CD14-positive monocyte (primary cell): ENCODE measurements around the gene CSNK1D. TPM values are rescaled to one million over a fixed set of nuclear protein-coding genes. Genes with fewer than 3 reads are reported as not detected.
"Not testable (repeated sequence)": the region's sequence is repeated elsewhere in the genome, so short reads cannot be mapped to it uniquely, and the experiment has no call there.

Experiments
- DNase-seq, 3 donors: peaks; one replicate each; pipeline ENCODE4 v3.0.0-alpha.2; 2011 to 2022
- H2AFZ ChIP-seq: 2 replicates; pipeline ENCODE4 v1.6.0; 2012; ENCODE audit warnings: mild to moderate bottlenecking, low read depth, low read length, inconsistent platforms; ENCODE audit not compliant: insufficient read depth, poor library complexity, severe bottlenecking
- H3K27ac ChIP-seq, 2 donors: 1 replicate in 1 of 2; 2 replicates in 1 of 2; pipeline ENCODE4 v1.5.1; 2012 to 2013; ENCODE audit warnings: low read length in 2 of 2, control low read depth in 1 of 2, inconsistent platforms in 1 of 2, low read depth in 1 of 2, mild to moderate bottlenecking in 1 of 2
- H3K27me3 ChIP-seq, 2 donors: one replicate each; pipeline versions ENCODE4 v1.6.0 to v1.6.1; 2011 to 2013; ENCODE audit warnings: low read length in 2 of 2; ENCODE audit not compliant: control insufficient read depth in 2 of 2, insufficient read depth in 2 of 2
- H3K36me3 ChIP-seq, 2 donors: replicated peaks in 1 of 2; 1 replicate in 1 of 2; 2 replicates in 1 of 2; pipeline versions ENCODE4 v1.5.1 to v1.6.1; 2012 to 2013; ENCODE audit warnings: low read length in 2 of 2, control low read depth in 1 of 2, inconsistent platforms in 1 of 2, mild to moderate bottlenecking in 1 of 2; ENCODE audit not compliant: insufficient read depth in 2 of 2, control insufficient read depth in 1 of 2
- H3K4me1 ChIP-seq, 2 donors: 1 replicate in 1 of 2; 2 replicates in 1 of 2; pipeline versions ENCODE4 v1.5.1 to v1.6.1; 2012 to 2013; ENCODE audit warnings: low read length in 2 of 2, control low read depth in 1 of 2, inconsistent platforms in 1 of 2, mild to moderate bottlenecking in 1 of 2, moderate library complexity in 1 of 2; ENCODE audit not compliant: insufficient read depth in 2 of 2, control insufficient read depth in 1 of 2
- H3K4me2 ChIP-seq: replicated peaks from 2 replicates; pipeline ENCODE3; 2012; ENCODE audit warnings: low read length, moderate library complexity, mild to moderate bottlenecking; ENCODE audit not compliant: poor library complexity, severe bottlenecking; ENCODE audit errors: extremely low read depth
- H3K4me3 ChIP-seq, 3 experiments: fragments of 200-600 bp in 1 of 3; sonication (generic) in 1 of 3; replicated peaks in 1 of 3; 1 replicate in 2 of 3; 2 replicates in 1 of 3; pipeline ENCODE4 v1.5.1; 2011 to 2013; ENCODE audit warnings: low read length in 3 of 3, mild to moderate bottlenecking in 3 of 3, control low read depth in 2 of 3, low read depth in 2 of 3, inconsistent platforms in 1 of 3, moderate library complexity in 1 of 3
- H3K79me2 ChIP-seq: 2 replicates; pipeline ENCODE4 v1.6.0; 2012; ENCODE audit warnings: mild to moderate bottlenecking, control low read depth, inconsistent platforms, low read length, moderate library complexity; ENCODE audit not compliant: insufficient read depth
- H3K9ac ChIP-seq: 2 replicates; pipeline ENCODE4 v1.6.0; 2017; ENCODE audit warnings: low read length, mild to moderate bottlenecking; ENCODE audit not compliant: insufficient read depth, poor library complexity, severe bottlenecking
- H3K9me3 ChIP-seq, 2 donors: replicated peaks in 1 of 2; 1 replicate in 1 of 2; 2 replicates in 1 of 2; pipeline versions ENCODE4 v1.5.1 to v1.6.1; 2012 to 2013; ENCODE audit warnings: low read length in 2 of 2, control low read depth in 1 of 2; ENCODE audit not compliant: control insufficient read depth in 1 of 2, insufficient read depth in 1 of 2
- H4K20me1 ChIP-seq: 2 replicates; pipeline ENCODE4 v1.6.0; 2012; ENCODE audit warnings: mild to moderate bottlenecking, low read length, control low read depth, moderate library complexity; ENCODE audit not compliant: insufficient read depth
- H3K27ac Mint-ChIP-seq, 7 donors: one replicate each; pipeline ENCODE4 v1.8.0; 2020; ENCODE audit warnings: mild to moderate bottlenecking in 7 of 7, mixed read lengths in 7 of 7, moderate library complexity in 6 of 7, inconsistent platforms in 2 of 7
- H3K27me3 Mint-ChIP-seq, 3 donors: one replicate each; pipeline ENCODE4 v1.8.0; 2021 to 2022; ENCODE audit warnings: low read depth in 3 of 3, mild to moderate bottlenecking in 3 of 3, mixed read lengths in 3 of 3, moderate library complexity in 3 of 3, inconsistent platforms in 1 of 3
- H3K36me3 Mint-ChIP-seq, 2 donors: one replicate each; pipeline ENCODE4 v1.8.0; 2020; ENCODE audit warnings: mixed read lengths in 2 of 2, inconsistent platforms in 1 of 2, mild to moderate bottlenecking in 1 of 2
- H3K4me1 Mint-ChIP-seq: one replicate; pipeline ENCODE4 v1.8.0; 2020; ENCODE audit warnings: mild to moderate bottlenecking, mixed read lengths
- H3K4me3 Mint-ChIP-seq, 2 donors: one replicate each; pipeline ENCODE4 v1.8.0; 2020; ENCODE audit warnings: mild to moderate bottlenecking in 2 of 2, mixed read lengths in 2 of 2, moderate library complexity in 1 of 2
- H3K9me3 Mint-ChIP-seq, 7 donors: one replicate each; pipeline ENCODE4 v1.8.0; 2020 to 2022; ENCODE audit warnings: mixed read lengths in 7 of 7, mild to moderate bottlenecking in 6 of 7, moderate library complexity in 6 of 7, inconsistent platforms in 2 of 7
- CTCF ChIP-seq: fragments of 200-600 bp; IDR thresholded peaks from one replicate; pipeline ENCODE4 v1.8.0; 2022; ENCODE audit warnings: antibody characterized with exemption, mild to moderate bottlenecking
- WGBS: methylation state at CpG from one replicate; pipeline ENCODE4 v1.1.5; 2013; ENCODE audit warnings: missing lambda C conversion rate; ENCODE audit not compliant: insufficient coverage; 5-methylcytosine and 5-hydroxymethylcytosine counted together
- intact Hi-C, 2 donors: fragments of 100-400 bp; cut with micrococcal nuclease; formaldehyde crosslinking; loops; one replicate each; pipeline versions ENCODE4 v1.15.0 to v1.15.1; 2023
- polyA plus RNA-seq, 3 donors: library from polyadenylated mRNA; depleted of rRNA in 1 of 3; unstranded in 2 of 3; stranded (reverse) in 1 of 3; fragments of 300-500 nt in 2 of 3; fragments of >200 nt in 1 of 3; fragmentation: Illumina TruSeq in 2 of 3; gene quantifications; 1 replicate in 2 of 3; 2 replicates in 1 of 3; pipeline ENCODE4 v1.2.3, GENCODE V29; 2012 to 2021

Gene CSNK1D
- polyA plus RNA-seq, 3 donors, result 47.0 to 299 (median 60.9) TPM

- H3K4me2 ChIP-seq, result no peak overlapping the region
- H3K27ac ChIP-seq, result no peak overlapping the region
- WGBS, result 100% methylated on average over 5 of the region's 9 CpGs
- no peaks in the 10 kb centered on the region for H3K9me3 ChIP-seq
- H3K9ac ChIP-seq, result no peak overlapping the region
- TF ChIP-seq CTCF, result no peak
- Mint-ChIP-seq H3K9me3 (peaks cover 0 to 2% (median 0%) of the 10 kb centered on the region in 7 donors), H3K36me3 (peaks cover 89 to 96% of the 10 kb centered on the region in 2 donors), H3K4me3 (no peak overlapping the region), H3K27ac (peak overlapping the region in 2 of 7 donors; percentile 57 to 83), H3K4me1 (peaks cover 29% of the 10 kb centered on the region), H3K27me3 (no peaks in the 10 kb centered on the region)
- peaks cover 96% of the 10 kb centered on the region for H3K79me2 ChIP-seq
- H2AFZ ChIP-seq, result no peak overlapping the region
- intact Hi-C loops, result no loop called here
- H4K20me1 ChIP-seq, result peaks cover 100% of the 10 kb centered on the region
- H3K4me3 ChIP-seq, result no peak overlapping the region
- no peak for DNase-seq
- no peaks in the 10 kb centered on the region for H3K27me3 ChIP-seq
- peaks cover 17 to 20% of the 10 kb centered on the region in 2 donors for H3K4me1 ChIP-seq
- peaks cover 80 to 93% of the 10 kb centered on the region in 2 donors for H3K36me3 ChIP-seq
Observed at GRCh38 chr17:82263641-82264040, 9.9 kb downstream of the CSNK1D start.

GRCh38 chr17:82262344-82262743 is 11.2 kb downstream of the CSNK1D start:
- H3K9me3 ChIP-seq, result no peaks in the 10 kb centered on the region
- H3K27me3 Mint-ChIP-seq, result no peaks in the 10 kb centered on the region
- peak overlapping the region in 3 of 7 donors; percentile 3 to 67 (median 18) for H3K27ac Mint-ChIP-seq
- peaks cover 94% of the 10 kb centered on the region for H3K79me2 ChIP-seq
- no peak overlapping the region for H3K9ac ChIP-seq
- peaks cover 94 to 98% of the 10 kb centered on the region in 2 donors for H3K36me3 Mint-ChIP-seq
- no peak overlapping the region for H3K4me3 ChIP-seq
- peaks cover 16% of the 10 kb centered on the region for H3K4me1 Mint-ChIP-seq
- 75% methylated on average over 4 of the region's 4 CpGs for WGBS
- intact Hi-C loops, result no loop called here
- H3K4me1 ChIP-seq, result peaks cover 5 to 7% of the 10 kb centered on the region in 2 donors
- H3K27me3 ChIP-seq, result no peaks in the 10 kb centered on the region
- peaks cover 100% of the 10 kb centered on the region for H4K20me1 ChIP-seq
- no peak for TF ChIP-seq CTCF
- H3K4me2 ChIP-seq, result no peak overlapping the region
- no peak for DNase-seq
- H3K4me3 Mint-ChIP-seq, result no peak overlapping the region
- H3K27ac ChIP-seq, result peak overlapping the region in 1 of 2 donors; percentile 15
- no peak overlapping the region for H2AFZ ChIP-seq
- peaks cover 0 to 2% (median 0%) of the 10 kb centered on the region in 7 donors for H3K9me3 Mint-ChIP-seq
- peaks cover 91 to 96% of the 10 kb centered on the region in 2 donors for H3K36me3 ChIP-seq

GRCh38 chr17:82259972-82260961 is 13.2 kb downstream of the CSNK1D start:
- H3K4me3 Mint-ChIP-seq, H2AFZ ChIP-seq, H3K4me1 ChIP-seq, H3K4me2 ChIP-seq, H3K27ac ChIP-seq, DNase-seq, H3K4me3 ChIP-seq, intact Hi-C loops, H3K9me3 Mint-ChIP-seq, H3K9ac ChIP-seq, H3K4me1 Mint-ChIP-seq, H3K27me3 Mint-ChIP-seq, H3K9me3 ChIP-seq, H3K27me3 ChIP-seq: not testable (repeated sequence)
- Mint-ChIP-seq H3K27ac (peak overlapping the region in 3 of 7 donors; percentile 6 to 64 (median 58)), H3K36me3 (peaks cover 93 to 98% of the 10 kb centered on the region in 2 donors)
- peaks cover 94% of the 10 kb centered on the region for H3K79me2 ChIP-seq
- 99% methylated on average over 7 of the region's 8 CpGs for WGBS
- peaks cover 100% of the 10 kb centered on the region for H4K20me1 ChIP-seq
- peaks cover 95 to 98% of the 10 kb centered on the region in 2 donors for H3K36me3 ChIP-seq
